Prostate gland (tissue), 1 donor: ENCODE data around the gene TEX2.

Experiments
- POLR2A ChIP-seq: fragments of 450-650 bp; IDR thresholded peaks from one replicate; pipeline ENCODE4 v1.6.1; 2016; ENCODE audit warnings: antibody characterized with exemption, mild to moderate bottlenecking
- POLR2AphosphoS5 ChIP-seq: sonication (generic); formaldehyde crosslinking; IDR thresholded peaks from one replicate; pipeline ENCODE4 v1.6.1; 2017; ENCODE audit warnings: antibody characterized with exemption

GRCh38 chr17:64196601-64197000 lies 66.5 kb downstream of the TEX2 start:
- TF ChIP-seq POLR2AphosphoS5 (no peak), POLR2A (no peak)
